Caki2 (cell line): ENCODE data around the gene LBX1. TPM values are rescaled to one million over a fixed set of nuclear protein-coding genes. Genes with fewer than 3 reads are reported as not detected.
"Not testable (repeated sequence)": the region's sequence is repeated elsewhere in the genome, so short reads cannot be mapped to it uniquely, and the experiment has no call there.

Experiments used
- DNase-seq: peaks from one replicate; pipeline ENCODE4 v3.0.0-alpha.2; 2015; ENCODE audit warnings: low read depth
- in situ Hi-C: cut with HindIII; loops from 2 replicates; pipeline ENCODE4 v1.10.0; 2016; ENCODE audit warnings: low sequenced_read_pairs, low pct_unique_long_range_greater_than_20kb, mixed read lengths
- total RNA-seq: library from RNA; depleted of rRNA; stranded (reverse); fragments of >200 nt; shearing (Covaris generic); gene quantifications from 2 replicates; pipeline ENCODE4 v1.2.3, GENCODE V29; 2014; ENCODE audit warnings: low replicate concordance

The LBX1 gene
- total RNA-seq, 1 experiment from 2014 or later = not detected

DNA sequence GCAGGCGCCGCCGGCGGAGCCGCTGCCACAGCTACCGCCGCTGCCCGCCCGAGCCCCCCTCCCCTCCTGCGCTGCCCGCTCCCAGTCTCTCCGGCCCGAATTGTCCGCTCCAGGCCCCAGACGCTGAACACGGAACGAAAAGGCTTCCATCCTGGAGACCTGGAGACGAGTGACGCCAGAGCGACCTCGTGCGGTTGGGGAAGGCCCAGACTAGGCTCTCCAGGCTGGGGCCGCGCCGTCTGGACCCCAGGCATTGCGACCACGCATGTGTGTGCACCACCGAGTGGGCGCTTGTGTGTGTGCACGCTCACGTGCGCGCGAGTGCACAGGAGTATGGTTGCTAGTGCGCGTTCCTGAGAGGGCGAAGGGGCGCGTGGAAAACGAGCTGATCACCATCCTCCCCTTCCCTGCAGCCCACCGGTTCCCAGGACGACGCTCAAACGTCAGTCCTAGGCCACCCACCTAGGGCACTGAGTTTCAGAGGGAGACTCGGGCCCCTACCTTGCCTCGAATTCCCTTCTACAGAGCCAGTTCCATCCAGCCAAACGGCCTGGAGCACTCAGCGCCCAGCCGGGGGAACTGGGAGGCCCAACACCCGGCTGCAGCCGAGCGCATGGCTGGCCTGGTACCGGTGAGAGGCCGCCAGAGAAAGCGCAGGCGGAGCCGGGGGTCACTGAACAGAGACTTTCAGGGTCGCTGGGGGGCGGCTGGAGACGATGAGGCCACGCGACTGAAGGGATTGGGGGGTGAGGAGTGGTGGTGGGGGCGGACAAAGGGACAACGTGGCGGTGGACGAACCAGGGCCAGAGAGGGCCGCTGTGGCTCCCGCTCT, 11.6 kb downstream of the LBX1 start:
- in situ Hi-C loops = no loop called here
- no peak for DNase-seq

DNA sequence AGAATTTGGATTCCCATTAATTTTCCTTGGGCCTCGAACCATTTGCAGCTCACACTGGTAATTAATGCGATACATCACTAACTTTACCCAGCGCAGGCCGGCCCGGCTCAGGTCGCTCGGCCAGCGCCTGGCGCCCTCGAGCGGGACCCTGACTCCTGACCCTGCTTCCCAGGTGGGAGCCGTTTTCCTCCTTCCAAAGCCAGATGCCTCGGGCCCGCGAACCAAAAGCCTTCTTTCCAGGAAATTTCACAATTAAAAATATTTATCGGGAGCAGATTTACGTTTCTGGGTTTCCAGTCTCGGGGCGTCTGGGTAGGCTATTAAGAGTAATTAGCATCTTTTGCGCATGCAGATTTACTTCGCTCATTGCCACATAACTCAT, 12.2 kb downstream of the LBX1 start:
- DNase-seq = no peak
- in situ Hi-C loops = no loop called here

DNA sequence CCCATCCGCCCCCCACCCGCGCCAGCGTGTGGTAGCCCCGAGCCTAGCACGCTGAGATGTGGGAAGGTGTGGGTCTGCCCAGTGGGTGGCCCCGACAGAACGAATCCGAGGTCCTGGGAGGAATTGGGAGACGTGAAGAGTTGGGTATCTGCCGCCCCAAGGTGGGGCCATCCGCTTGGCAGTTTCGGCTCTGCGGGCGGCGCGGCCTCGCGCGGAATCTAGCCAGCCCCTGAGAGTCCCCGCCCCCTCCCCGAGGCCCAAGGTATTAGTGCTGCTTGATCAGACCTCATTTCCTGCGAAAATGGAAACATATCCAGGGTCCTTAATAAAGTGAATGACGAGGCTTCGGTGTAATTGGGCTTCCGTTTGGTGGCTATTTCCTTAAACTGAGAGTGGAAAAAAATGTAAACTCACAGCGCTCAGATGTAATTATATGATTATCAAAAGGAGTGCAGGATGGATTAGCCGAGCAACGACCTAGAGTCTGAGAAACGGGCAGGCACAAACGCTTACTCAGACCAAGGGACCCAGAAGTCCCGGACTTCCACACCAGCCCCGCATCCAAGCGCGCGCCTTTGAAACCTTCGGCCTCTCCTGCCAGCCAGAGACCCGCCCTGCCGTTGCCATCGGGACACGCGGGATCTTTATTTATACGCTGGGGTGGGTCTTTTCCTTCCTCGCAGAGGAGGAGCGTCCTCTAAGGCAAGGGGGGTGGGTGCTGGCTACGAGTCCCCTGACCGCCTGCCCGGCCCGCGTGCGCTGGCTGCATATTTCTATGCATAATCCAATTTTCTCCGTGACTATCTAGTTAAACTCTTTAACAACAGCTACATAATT, 12.8 kb downstream of the LBX1 start:
- in situ Hi-C loops = no loop called here
- DNase-seq = no peak

DNA sequence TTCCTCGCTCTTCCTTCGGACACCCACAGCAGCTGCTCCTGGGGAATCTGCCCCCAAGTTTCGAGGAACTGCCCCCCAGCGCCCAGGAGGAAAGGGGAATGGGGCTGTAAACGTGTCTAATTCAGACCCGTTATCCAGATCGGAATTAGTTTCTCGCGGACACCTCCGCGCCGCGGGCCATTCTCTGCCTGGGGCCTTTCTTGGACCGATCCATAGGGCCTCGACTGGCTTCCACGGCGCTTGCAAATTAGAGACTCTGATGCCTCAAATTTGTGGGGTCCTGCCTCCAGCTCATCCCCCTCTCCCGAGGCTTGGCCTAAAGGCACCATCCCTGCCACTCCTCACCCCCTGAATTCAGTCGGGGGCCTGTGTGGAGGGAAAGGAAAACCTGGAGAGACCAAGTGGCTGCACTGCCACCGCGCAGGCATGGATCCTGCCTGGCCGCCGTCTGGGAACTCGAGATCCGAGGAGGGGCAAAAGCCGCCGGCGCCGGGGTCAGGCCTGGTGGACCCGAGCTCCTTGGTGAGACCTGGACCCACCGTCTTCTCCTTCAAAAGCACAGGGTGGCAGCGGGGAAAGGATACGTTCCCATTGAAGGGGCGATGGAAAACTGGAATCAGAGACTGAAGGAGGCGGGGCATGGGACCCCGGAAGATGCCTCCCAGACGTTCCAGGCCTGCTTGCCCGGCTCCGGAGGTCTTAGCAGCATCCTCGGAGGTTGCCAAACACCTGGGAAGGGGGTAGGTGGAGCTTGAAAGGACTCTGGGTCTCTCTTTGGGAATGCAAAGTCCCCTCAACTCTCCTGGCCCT, 13.7 kb downstream of the LBX1 start:
- in situ Hi-C loops = no loop called here

DNA sequence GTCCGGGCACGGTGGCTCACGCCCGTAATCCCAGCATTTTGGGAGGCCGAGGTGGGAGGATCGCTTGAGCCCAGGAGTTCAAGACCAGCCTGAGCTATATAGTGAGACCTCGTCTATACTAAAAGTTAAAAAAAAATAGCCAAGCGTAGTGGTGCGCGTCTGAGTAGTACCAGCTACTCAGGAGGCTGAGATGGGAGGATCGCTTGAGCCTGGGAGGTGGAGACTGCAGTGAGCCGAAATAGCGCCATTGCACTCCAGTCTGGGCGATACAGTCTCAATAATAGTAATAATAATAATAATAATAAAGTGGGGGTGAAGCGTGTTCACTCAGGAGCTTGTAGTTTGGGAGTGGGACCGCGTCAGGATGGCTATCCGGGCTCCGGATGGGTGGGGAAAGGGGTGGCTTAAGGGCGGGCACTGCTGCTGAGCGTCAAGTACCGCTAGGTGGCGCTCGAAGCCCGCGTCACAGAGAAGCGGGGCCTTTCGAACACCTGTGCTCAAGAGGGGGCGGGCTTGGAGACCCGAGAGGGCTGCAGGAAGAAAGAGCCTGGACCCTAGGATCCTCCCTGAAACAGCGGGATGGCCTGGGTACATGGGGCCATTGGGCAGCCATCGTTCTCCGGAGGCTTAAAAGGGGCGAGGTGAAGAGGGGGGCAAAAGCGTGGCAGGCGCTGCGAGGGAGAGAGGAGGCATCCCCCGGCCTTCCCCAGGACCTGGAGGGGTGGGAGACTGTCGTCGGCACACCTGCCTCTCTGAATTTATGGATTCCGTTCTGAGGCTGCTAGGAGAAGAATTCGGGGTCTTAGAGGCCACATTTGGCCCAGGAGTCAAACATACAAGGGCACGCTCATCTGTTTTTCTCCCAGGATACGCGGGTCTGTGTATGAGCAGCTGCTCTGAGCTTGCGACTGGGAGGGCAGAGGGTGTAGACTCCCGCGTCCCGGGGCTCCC, 14.5 kb downstream of the LBX1 start:
- in situ Hi-C loops = no loop called here
- peak; percentile 50 for DNase-seq

More for the DNA sequence above, 13.7 kb downstream of the LBX1 start:
- DNase-seq = no peak

DNA sequence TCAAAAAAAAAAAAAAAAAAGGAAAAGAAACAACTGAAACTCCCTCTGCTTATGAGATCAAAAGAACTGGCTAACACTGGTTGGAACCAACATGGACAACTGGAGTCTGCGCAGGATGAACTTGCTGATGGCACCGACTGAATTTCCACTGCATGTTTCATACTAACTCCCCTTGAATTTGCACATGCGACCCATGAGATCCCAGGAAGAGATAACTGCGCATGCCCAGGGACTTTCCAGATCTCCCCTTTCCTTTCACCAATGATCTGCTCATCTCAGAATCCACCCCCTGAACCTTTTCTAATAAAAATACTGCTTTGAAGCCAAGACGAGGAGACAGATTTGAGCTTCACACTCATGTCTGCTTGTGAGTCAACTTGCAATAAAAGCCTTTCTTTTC, 20.7 kb downstream of the LBX1 start:
- no peak for DNase-seq
- in situ Hi-C loops = no loop called here

DNA sequence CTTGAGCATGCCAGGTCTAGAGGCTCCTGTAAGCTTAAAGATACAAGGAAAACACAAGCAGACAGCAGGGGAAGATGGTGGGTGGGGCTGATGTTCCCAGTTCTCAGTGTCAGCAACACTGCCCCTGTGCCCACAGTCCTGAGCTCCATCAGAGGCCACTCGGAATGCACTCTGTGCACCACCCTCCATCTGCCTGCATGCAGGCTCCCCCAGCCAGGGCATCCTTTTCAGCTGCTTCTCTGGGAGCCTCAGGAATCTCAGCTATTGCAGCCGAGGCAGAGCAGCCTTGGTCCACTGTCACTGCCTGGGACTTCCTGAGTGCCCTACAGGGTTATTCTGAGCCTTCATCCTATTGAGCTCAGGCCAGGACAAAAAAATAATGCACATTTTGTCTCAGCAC, 22.2 kb downstream of the LBX1 start:
- in situ Hi-C loops = no loop called here
- DNase-seq = no peak

DNA sequence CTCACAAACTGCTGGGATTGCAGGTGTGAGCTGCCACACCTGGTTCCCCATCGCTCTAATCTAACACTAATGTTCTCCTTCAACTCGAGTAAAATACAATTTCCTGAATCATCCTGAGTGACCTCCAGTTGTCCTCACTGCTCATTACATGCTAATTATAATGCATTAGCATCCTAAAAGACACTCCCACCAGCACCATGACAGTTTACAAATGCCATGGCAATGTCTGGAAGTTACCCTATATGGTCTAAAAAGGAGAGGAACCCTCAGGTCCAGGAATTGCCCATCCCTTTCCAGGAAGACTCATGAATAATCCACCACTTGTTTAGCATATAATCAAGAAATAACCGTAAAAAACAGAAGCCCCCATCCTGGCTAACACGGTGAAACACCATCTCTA, 26.6 kb downstream of the LBX1 start:
- DNase-seq, in situ Hi-C loops: not testable (repeated sequence)

DNA sequence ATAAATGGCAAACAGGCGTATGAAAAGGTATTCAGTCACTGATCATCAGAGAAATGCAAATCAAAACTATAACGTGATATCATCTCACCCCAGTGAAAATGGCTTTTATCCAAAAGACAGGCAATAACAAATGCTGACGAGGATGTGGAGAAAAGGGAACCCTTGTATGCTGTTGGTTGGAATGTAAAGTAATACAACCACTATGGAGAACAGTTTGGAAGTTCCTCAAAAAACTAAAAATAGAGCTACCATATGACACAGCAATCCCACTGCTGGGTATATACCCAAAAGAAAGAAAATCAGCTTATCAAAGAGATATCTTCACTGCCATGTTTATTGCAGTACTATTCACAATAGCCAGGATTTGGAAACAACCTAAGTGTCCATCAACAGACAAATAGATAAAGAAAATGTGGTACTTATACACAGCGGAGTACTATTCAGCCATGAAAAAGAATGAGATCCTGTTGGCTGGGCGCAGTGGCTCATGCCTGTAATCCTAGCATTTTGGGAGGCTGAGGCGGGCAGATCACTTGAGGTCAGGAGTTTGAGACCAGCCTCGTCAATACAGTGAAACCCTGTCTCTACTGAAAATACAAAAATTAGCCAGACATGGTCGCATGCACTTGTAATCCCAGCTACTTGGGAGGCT, 30.8 kb downstream of the LBX1 start:
- in situ Hi-C loops, DNase-seq: not testable (repeated sequence)

DNA sequence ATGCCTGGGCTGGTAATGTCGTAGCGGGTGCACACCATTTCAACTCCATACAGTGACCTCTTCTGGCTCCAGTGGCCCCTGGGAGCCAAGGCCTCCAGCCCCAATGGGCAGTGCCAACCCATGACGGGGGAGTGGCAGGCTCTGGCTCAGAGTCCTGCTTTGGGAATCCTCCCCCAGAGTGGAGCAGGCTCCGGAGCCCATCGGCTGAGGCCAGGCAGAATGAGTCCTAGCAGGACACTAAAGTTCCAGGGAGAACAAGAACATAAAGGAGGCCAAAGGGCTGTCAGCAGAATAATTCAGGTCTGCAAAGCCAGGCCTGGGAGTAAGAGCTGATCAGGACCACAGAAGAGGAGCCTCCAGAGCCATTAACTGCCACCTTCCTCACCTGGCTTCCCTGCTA, 33.3 kb downstream of the LBX1 start:
- in situ Hi-C loops = no loop called here
- DNase-seq = no peak

DNA sequence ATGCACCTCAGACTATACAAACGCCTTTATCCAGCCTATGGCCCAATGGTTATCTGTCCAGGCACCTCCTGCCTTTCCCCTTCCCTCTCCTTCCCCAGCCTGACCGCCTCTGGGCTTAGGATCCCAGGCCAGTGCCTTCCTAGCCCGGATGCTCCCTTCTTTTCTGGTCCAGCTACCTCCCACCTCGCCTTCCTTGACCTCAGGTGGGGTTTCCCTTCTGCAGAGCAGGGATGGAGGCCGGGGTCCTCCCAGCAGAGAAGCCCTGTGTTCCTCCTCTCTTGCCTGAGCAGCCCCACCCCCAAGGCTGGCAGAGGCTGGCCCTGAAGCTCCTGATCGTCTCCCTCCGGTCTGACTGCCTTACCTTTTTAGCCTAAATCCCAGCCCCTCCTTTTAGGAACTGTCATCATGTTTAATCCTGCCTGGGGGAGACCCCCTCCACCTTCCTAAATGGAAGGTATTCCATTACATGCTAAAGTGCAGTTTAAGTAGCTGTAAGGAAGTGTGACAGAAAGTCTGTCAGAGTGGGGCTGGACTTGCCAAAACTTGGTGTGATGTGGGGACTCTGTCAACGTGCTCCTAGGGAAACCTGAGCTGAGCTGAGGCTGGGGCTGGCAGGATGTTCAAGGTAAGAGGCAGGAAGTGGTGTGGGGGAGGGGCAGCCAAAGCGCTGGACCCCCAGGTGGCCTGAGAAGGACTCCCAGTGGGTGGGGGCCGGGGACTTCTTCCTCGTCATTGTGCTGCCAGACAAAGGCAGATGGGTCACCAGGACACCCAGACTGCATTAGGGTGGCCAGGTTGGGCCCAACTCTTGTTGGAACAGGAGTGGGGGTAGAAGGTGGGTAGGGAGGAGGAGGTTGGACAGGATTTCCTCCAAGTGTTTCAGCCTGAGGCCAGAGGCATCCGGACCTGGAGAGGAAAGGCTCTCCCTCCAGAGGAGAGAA, 39.5 kb downstream of the LBX1 start:
- DNase-seq = no peak
- in situ Hi-C loops = no loop called here

DNA sequence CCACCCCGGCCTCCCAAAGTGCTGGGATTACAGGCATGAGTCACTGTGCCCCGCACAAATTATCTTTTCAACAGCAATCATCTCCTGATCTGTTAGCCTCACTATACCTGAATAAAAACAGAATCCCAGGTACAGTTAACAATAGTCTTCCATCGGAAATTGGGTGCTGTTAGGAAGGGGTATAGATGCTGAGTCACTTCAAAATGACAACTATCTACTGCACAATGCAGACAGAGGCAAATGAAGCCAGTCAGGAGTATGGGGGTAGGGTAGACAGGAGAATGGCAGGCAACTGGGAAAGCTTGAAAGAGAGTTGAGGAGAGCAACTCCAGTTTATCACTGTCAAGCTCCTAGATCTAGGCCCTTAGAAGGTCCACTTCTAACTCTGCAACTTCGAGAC, 40.3 kb downstream of the LBX1 start:
- no peak for DNase-seq
- in situ Hi-C loops = no loop called here

DNA sequence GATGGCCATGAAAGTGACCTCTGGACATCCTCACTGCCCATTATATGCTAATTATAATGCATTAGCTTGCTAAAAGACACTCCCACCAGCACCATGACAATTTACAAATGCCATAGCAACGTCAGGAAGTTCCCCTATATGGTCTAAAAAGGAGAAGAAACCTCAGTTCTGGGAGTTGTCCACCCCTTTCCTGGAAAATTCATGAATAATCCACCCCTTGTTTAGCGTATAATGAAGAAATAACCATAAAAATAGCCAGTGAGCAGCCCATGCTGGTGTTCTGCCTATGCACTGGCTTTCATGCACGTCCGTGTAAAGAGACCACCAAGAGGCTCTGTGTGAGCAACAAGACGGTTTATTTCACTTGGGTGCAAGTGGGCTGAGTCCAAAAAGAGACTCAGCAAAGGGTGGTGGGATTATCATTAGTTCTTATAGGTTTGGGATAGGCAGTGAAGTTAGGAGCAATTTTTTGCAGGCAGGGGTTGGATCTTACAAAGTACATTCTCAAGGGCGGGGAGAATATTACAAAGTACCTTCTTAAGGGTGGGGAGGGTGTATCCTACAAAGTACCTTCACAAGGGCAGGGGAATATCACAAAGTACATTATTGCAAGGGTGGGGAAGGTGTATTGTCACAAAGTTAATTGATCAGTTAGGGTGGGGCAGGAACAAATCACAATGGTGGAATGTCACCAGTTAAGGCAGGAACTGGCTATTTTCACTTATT, 45.6 kb downstream of the LBX1 start:
- DNase-seq = no peak
- in situ Hi-C loops = no loop called here

DNA sequence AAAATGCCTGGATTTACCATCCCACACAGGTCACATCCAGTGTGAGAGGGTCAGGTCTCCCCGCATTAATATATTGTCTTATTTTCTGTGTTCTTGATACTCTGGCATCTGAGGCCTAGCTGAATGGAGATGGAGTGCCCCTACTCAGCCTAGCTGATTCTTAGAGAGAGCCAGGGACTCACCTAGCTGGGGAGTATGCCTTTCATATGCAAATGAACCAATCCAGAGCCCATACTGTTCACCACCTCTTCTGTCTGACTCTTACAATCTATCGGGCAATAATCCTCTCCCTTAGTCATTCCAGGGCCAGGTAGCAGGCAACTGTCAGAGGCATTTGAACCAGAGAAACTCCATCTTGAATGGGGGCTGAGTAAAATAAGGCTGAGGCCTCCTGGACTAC, 46.3 kb downstream of the LBX1 start:
- in situ Hi-C loops = no loop called here
- DNase-seq = no peak
